NCI-H526 treated with DMSO at 0.1 percent for 48 hours (cell line): ENCODE data around the gene FOXC2.
A peak's percentile ranks its signal among the peaks of the same experiment; 100 is the strongest.

Source experiments
- DNase-seq: peaks from one replicate; lab custom pipeline; 2025; lab: John Stamatoyannopoulos, UW

Gene FOXC2

DNA sequence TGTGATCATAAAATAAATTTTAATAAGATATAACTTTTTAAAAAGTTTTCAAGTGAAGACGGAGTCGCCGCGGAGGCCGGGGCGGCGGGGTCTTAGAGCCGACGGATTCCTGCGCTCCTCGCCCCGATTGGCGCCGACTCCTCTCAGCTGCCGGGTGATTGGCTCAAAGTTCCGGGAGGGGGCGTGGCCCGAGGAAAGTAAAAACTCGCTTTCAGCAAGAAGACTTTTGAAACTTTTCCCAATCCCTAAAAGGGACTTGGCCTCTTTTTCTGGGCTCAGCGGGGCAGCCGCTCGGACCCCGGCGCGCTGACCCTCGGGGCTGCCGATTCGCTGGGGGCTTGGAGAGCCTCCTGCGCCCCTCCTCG lies at the start of gene FOXC2:
FOXC2 (plus strand) TSS at position 229 of the 365 bp plus-strand sequence. CDS start 507 bp downstream, outside the sequence.
- DNase-seq, result no peak

DNA sequence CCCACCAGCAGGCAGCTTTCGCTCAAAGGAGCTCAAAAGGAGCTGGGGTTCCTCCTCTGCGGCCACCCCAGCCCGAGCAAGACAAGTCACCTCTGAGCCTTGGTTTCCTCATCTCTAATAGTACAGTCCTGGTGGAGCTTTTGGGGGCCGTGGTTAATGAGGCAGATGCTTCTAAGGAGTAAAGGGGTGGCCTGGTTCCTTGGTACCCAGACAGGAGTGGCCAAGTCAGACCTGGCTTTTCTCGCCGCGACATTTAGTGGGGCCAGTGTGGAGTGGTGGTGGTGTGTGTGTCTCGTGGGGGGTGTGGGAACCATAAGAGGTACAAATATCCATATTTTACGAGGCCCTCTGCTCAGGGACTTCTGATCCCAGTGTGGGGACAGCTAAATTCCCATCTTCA lies 49.6 kb upstream of the FOXC2 start:
- DNase-seq, result no peak

DNA sequence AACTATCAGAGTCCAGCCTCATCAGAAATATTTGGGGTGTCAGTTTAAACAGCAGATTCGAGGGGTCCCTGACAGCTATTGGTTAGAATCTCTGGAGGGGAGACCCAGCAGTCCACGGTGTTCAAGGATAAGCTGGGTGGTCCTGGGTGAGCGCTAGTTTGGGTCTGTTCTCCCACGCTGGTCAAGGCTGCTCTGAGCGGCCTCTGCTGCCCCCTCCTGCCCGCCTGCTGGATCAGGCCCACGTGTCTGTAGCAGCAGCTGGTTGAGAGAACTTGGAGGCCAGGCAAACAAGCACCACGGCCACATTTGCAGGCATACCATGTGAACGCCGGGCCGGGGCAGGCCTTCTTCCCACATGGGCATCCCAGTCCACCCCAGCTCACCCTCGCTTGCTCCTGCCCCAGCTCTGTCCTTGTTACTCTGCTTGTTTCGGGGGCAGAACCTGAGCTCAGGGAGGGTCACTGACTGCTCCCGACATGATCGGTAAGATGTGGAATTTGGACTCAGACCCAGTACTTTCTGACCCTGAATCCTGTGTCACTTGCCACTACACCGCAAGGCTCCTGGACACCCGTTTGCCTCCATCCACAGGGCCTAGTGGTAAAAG lies 48.9 kb upstream of the FOXC2 start:
- DNase-seq, result no peak

DNA sequence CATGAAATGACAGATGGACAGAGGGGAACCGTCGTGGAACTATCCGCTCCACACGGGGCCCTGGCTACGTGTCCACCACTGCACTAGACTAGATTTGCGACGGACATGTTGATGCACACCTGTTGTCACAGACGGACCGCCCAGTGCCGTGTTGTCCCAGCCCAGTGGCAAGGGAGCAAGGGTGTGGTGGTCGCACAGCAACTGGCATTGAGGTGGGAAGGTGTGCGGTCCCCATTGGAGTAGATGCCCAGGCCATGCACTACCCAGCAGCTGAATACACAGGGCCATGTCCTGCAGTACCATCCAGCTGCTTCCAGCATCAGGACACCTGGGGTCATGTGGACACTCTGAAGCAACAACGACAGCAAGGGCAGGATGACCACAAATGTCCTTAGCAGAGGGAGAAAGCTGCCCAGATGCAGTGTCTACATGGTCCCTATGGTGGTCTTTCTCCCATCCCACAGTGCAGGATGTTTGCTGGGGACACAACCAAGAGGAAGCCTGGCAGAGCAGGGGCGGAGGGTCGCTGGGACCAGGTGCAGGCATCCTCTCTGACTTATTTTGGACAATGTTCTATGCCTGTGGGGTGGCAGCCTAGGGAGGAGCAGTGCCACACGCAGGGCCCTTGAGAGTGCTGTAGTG lies 47.5 kb upstream of the FOXC2 start:
- DNase-seq, result no peak

DNA sequence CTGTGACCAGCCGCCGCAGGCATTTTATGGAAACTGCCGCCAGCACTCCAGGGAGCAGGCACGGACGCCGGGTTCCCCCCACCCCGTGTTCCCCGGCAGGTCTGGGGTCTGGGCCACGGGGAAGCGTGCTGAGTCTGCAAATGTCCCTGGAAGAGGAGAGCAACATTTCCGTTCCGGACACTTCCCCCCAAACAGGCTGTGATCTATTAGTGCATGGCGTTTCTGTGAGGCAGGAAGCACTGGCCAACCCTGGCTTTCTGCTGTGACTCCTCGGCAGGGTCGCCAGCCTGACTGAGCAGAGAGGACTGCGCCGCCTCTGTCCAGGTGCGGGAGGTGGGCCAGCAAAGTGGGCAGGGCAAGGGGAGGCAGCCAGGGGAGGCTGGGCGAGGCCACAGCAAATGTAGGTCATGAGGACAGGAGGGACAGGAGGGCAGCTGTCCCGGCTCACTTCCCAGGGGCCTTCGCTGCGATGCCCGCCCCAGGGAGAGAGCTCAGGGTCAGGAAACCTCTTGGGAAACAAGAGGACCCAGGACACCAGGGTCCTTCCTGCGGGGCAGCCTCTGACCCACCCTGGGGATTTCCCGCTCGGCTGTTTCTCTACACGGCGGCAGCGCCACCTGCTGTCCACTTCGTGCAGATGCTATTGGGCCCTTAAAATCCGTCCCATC lies 46.8 kb upstream of the FOXC2 start:
- peak; percentile 18 for DNase-seq

DNA sequence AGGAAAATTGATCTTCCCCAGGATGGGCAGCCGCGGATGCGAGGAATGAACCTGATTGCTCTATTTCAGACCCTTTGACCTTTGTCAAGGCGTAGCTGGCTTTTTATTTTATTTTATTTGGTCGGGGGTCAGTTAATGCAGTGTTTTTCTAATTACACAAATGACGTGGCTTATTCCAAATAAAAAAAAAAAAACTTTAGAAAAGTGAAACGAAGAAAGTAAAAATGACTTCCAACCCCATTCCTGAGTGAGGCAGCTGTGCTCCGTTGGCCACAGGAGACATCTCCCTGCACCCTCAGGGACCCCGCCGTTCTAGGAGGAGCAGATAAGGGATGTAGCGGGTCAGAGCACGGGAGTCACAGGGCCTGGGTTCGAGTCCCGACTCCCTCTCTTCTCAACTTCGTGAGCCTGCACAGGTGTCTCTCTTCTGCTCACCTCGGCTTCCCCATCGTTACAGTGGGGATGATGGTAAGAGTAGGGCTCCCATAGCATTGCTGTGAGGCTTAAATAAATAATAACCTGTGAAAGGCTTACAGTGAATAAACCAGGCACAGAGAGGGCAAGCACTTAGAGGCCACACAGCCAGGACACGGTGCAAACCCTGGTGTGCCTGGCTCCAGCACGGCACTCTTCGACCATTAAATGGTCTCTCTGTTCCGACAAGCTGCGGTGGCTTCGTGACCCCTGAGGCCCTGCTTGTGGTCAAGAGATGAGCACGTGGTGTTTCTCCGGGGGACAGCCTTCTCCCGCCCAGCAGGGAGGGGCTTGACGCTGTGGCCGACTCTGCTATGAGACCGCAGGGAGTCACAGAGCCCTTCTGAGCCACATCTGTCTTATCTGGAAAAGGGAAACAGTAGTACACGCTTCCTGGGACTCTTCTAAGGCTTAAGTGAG lies 46.1 kb upstream of the FOXC2 start:
- no peak for DNase-seq

DNA sequence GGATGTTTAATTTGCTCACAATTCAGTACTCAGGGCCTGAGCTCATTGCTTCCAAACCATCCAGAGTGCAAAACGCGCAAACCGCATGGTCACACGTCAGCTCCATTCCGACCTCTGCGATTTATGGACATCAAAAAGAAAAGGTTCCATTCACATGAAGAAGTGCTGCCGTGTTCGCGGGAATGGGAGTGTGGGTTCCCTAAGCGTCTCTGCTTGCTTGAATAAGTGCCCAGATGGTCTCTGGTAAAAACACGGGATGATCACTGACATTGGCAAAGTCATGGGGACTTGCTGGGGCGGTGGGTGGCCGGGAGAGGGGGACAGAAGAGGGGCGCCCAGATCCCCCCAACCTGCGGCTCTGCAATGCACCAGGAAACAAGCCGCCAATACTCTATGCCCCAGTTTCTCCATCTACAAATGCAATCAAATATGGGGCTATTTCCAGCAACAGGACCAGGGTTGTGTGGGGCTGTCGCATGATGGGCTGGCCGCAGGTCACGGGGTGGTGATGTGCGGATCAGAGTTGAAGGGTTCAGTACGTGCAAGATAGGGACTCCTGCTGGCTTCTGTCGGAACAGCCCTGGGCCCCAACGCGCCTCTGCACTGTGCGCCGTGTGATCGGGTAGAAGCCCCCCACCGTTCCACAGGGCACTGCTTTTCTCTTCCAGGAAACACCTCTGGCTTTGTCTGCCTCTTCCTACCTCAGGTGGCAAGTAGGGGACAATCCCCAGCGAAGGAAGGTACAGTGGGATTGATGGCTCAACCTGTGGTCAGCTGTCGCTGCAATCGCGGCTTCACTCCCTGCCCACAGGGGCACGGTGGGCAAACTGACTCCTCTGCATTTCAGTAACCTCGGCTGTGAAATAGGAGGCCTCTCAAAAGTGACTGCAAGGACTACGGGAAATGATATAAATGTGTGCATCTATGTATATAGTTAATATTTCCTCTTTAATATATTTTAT lies 45.1 kb upstream of the FOXC2 start:
- DNase-seq, result no peak

DNA sequence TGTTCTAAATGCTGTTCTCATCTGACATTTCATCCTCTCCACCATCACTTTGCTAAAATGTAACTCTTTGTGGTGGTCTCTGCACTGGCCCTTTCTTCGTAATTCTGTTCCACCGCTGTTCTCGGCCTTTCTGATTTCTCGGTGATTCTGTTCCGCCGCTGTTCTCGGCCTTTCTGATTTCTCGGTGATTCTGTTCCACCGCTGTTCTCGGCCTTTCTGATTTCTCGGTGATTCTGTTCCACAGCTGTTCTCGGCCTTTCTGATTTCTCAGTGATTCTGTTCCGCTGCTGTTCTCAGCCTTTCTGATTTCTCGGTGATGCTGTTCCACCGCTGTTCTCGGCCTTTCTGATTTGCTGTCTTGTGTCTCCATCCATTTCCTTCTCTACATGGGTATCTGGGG lies 44.0 kb upstream of the FOXC2 start:
- DNase-seq, result no peak

DNA sequence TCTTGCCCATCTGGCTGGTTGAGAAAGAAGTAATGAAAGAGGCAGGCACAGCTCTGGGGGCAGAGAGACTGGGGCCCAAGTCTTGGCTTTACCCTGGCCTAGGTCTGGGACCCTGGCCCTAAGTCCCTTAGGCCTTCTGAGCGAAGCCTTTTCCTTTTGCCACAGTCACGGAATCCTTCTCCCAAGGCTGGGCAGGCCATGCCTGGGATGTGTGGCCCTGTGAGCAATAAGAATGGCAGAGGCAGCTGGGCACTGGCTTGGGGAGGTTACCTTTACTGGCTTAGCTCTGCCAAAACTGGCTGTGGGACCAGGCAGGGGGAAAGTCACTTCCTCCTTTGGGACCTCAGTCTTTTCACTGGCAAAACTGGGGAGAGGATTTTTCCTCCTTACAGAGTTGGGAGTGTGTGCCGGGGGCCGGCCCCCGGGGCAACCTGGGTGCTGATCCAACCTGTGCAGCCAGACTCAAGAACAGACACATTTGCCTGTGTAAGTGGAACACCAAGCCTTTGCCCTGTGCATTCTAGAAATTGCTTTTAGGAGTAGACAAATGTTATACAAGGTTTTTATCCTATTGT lies 43.4 kb upstream of the FOXC2 start:
- no peak for DNase-seq

DNA sequence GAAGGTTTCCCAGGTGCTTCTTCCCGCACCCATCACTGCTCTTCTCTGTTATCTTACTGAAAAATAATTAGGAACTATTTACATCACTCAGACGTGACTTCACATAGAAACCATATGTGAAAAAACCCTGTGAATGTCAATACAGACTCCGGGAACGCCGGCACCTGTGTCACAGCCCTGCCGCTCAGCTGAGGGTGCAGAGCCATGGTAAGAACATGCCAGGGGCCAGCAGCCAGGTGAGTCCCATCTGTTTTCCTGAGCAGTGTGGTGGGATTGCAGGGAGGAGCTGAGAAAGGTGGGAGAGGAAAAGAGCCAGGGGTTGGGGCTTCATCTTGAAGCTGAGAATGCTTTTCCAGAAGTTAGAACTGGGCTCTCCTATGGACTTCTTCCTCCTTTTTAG lies 42.6 kb upstream of the FOXC2 start:
- DNase-seq, result no peak

DNA sequence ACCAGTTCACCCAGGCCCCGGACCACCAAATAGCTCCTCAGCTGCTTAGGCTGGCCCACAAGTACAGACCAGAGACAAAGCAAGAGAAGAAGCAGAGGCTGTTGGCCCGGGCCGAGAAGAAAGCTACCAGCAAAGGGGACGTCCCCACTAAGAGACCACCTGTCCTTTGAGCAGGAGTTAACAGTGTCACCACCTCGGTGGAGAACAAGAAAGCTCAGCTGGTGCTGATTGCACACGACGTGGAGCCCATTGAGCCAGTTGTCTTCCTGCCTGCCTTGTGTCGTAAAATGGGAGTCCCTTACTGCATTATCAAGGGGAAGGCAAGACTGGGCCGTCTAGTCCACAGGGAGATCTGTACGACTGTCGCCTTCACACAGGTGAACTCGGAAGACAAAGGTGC lies 40.9 kb upstream of the FOXC2 start:
- DNase-seq, result no peak

DNA sequence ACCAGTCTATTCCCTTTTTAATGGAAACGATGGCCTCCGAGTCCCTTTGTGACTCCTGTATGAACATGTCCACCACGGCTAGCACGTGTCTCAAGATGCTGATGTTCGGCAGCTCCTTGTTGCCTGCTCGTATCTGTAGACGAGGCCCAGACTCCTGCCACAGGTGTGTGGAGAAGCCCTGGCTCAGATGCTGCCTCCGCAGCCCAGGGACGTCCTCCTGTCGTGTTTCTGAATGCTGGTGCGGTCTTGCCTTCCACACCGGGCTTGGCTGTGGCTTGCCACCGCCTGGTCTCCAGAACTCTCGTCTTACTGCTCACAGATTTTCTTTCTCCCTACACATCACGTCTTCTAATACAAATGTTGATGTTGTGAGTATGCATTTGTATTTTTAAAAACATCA lies 39.3 kb upstream of the FOXC2 start:
- no peak for DNase-seq

DNA sequence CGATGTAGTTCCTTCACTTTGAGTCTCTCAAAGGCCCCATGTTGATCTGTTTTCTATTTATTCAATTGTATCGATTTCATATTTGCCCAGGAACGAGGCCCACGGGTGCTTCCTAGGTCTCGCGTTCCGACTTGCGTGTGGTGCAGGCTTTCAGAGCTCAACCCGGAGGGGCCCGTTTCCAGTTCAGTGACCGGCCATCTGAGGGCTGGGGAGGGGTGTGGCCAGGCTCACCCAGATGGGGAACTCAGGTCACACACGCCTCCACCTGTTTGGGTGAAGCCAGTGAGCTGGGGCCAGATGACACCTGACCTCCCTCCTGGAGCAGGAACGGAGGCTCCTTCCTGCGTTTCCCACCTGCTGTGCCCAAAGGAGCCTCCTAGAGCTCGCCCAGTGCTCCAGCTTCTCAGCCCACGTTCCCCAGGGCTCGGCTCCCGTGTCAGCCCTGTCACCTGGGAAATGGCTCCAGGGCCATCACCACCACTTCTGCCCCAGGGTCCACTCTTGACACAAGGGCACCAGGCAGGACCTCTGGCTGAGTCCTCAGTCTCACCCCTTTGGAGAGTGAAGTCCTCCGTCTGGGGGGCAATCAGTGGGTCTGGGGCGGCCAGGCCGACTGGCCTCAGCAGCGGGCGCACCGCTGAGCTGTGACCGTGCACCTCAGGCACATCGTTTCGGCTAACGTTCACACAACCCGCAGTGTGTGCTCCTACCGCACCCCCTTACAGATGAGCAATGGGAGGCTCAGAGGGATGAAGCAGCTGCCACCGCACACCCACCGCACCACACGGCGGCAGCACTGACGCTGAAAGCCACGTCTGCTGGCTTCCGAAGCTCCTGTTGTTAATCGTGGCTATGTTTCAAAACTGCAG lies 38.3 kb upstream of the FOXC2 start:
- DNase-seq, result no peak

DNA sequence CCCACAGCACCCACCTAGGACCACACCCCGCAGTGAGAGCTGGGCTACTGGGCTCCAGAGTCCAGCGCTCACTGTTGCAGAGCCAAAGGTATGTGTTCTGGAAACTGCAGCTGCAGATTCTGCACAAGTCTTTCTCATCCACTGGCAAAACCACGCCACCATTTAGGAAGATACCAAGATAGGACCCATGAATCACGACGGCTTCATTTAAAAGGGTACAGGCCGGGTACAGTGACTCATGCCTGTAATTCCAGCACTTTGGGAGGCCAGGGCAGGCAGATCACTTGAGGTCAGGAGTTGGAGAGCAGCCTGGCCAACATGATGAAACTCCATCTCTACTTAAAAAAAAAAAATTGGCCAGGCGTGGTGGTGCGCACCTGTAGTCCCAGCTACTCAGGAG lies 37.5 kb upstream of the FOXC2 start:
- no peak for DNase-seq

DNA sequence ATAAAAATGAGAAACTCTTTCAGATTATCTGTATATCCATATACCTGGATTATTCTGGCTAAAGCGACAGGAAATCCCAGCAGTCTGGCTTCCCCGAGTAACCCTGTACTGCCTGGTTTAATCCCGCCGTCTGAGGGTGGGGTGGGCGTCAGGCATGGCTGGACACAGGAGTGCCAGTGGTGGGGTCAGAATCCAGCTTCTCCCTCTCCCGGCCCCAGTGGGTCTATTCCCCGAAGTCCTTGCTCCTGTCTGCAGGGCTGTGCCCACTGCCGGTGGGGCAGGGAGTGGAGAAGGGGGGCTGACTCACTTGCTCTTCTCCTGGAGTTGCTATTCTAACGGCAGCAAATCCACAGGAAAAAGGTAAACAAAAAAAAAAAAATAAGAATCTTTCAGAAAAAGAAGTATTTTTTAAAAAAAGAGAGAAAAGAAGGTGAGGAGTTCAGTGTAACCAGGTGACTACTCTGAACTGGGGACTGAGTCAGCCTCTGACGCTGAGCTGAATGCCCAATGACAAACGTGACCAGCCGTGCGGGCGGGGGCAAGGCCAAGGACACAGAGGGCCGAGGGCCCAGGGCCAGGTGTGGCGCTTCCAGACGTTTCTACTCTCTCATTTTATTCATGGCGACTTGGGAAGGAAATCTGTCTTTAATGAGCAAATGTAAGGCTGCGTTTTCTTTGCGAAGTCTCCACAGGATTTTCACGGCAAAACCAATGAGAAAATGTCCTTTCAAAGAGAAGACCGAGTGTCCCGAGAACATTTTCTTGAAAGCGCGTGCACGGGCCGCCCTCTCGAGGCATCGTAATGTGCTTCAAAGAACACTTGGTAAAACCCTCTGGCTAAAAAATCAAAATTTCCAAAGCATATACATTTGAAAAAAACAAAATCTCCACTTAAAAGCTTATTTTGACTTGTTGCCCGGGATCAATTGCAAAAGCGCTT lies 36.1 kb upstream of the FOXC2 start:
- DNase-seq, result no peak

DNA sequence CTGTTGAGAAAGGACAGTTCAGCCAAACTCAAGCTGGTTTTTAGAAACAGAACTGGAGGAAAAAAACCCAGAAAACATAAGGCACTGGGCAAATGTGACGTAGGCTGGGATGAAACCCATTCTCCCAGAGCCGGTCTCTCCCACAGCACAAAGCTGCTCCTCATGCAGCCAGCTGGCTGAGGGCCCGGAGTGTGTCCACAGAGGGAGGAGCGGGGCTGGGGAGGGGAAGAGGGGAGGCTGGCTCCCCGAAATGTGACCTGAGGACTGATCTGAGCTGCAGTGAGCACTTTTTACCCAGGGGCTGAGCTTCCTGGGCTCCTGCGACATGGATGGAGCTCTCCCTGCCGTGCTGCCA lies 35.5 kb upstream of the FOXC2 start:
- no peak for DNase-seq

DNA sequence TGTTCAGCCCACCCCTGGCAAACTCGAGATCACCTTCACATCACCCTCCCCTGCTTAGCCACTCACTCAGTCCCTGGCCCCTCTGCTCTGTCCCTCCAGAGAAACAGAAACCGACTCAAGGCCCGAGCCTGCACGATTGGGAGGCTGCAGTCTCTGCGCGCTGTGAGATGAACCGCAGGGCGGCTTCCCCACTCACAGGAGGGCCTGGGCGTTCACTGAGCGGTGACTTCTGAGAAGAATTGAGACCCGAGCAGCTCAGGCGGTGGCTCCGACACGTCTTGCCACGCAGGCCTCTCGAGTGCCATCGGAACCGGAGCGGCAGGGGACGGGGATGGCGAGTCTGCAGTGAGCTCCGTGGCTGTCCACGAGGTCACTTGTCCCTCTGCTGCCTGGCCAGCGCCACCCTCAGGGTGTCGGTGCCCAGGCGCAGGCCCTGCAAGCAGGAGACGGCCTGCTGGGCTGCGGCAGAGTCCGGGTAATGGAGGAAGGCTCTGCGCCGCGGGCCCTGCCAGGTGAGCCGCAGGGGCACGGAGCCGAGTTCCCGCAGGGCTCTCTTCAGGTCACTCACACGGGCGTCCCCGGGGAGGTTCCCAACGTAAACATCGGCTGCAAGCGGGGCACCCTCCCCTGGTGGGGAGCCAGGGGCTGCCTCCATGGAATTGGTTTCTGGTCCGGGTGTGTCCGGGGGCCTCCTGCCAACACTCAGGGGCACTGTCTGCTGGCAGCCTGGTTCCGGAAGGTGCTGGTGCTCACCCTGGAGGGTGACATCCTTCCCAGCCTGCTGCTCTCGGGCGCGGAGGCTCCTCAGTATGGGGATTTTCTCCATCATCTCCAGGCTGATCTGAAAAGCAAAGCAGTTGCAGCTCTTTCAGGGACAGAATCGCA lies 34.7 kb upstream of the FOXC2 start:
- DNase-seq, result no peak

DNA sequence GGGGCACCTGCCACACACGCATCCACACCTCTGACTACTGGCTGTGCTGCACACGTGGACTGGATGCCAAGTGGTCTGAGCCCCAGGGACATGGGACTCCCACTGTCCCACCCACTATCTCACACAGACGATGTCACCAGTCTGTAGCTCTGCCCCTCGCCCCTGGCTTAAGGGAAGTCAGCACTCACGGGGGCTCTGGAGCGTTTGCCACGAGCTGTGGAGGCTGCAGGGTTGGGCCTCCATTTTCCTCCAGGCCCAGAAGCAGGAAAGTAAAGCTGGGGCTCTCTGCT lies 34.2 kb upstream of the FOXC2 start:
- DNase-seq, result no peak
